Measurements from ENCODE around the gene GAK.
"Not testable (repeated sequence)": the region's sequence is repeated elsewhere in the genome, so short reads cannot be mapped to it uniquely, and the experiment has no call there.

GAK gene

GRCh38 chr4:815464-816146 is 116.5 kb downstream of the GAK start:
- ATAC-seq (no peak), DNase-seq (no peak)

GRCh38 chr4:814312-814850 is 117.7 kb downstream of the GAK start:
- DNase-seq = no peak
- ATAC-seq = no peak

- ATAC-seq (no peak), DNase-seq (no peak)
These were observed 118.2 kb downstream of the GAK start for GRCh38 chr4:813900-814299.

- DNase-seq (no peak), ATAC-seq (peak; percentile 6)
These were observed 123.1 kb downstream of the GAK start for GRCh38 chr4:808860-809570.

- no peak for DNase-seq
- ATAC-seq = no peak
These were observed 124.3 kb downstream of the GAK start for GRCh38 chr4:807792-808191.

GRCh38 chr4:806979-807378 is 125.1 kb downstream of the GAK start:
- DNase-seq, ATAC-seq: not testable (repeated sequence)

- no peak for ATAC-seq
- no peak for DNase-seq
These were observed 127.3 kb downstream of the GAK start for GRCh38 chr4:804804-805203.

GRCh38 chr4:803884-804283 is 128.2 kb downstream of the GAK start:
- ATAC-seq (no peak), DNase-seq (no peak)

- ATAC-seq = no peak
These were observed 130.5 kb downstream of the GAK start for GRCh38 chr4:801436-802124.

More at GRCh38 chr4:801436-802124, 130.5 kb downstream of the GAK start:
- DNase-seq = no peak

Measured in stimulated activated naive CD8-positive, alpha-beta T cell treated with anti-CD3 and anti-CD28 coated beads, Interleukin-15, Interleukin-2, amounts not matched to agents 100 U/mL and 50 U/mL, for 24 hours (primary cell).